CD4-positive, alpha-beta T cell treated with Interleukin-12 subunit alpha and Interleukin-12 subunit beta, for 1 hour (primary cell): ENCODE measurements around the gene CACNA1G.

ENCODE experiments used
- DNase-seq: peaks from one replicate; pipeline ENCODE4 v3.0.0-alpha.2; 2020

CACNA1G gene

DNA sequence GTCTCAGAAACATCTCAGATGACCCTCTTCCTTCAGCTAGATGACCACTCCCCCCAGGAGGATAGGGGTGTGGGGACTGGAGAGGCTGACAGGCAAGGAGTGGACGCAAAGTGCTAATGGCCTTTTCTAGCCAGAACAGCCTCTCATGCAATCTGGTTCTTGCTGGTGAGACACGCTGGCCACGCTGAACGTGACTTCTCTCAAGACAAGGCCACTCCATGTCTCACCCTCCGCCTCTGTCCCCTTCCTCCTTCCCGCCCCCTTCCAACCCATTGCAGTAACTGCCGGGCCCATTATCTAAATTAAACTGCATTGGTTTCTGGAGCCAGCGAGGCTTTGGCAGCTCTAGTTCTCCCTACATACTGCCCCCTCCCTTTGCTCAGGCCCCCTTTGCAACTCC lies 9.5 kb downstream of the CACNA1G start:
- DNase-seq: no peak

DNA sequence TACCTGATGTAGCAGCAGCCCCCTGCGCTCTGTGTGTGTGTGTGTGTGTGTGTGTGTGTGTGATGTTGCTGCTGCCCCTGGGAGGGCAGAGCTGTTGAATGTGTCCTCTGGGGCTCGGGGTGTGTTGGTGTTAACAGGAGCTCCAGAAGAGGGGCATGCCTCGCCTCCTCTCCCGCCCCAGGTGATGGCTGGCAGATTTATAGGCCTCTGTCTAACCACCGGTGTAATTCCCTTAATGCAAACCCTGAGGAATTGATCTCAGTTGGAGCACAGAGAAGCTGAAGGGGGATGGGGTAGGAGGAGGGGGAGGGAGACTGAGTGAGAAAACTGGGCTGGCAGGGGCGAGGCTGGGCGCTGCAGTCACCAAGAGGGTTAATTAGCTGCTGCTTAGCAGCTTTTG lies 10.0 kb downstream of the CACNA1G start:
- DNase-seq: no peak

DNA sequence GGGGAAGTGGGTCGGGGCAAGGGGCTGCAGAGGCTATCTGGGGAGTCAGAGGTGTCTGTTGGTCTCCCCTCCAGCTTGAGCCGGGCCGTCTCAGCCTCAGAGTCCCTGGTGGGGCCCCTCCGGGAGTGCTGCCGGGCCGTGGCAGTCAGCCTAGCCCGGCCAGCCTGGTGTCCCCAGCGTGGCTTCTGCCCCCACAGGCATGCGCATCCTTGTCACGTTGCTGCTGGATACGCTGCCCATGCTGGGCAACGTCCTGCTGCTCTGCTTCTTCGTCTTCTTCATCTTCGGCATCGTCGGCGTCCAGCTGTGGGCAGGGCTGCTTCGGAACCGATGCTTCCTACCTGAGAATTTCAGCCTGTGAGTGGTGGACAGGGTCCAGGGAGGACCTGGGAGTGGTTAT lies 11.2 kb downstream of the CACNA1G start:
- DNase-seq: no peak

DNA sequence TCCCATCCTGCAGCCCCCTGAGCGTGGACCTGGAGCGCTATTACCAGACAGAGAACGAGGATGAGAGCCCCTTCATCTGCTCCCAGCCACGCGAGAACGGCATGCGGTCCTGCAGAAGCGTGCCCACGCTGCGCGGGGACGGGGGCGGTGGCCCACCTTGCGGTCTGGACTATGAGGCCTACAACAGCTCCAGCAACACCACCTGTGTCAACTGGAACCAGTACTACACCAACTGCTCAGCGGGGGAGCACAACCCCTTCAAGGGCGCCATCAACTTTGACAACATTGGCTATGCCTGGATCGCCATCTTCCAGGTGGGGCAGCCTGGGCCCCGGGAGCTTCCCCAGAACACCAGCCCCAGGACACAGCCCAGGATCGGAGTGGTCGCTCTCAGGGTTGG lies 12.0 kb downstream of the CACNA1G start:
- no peak for DNase-seq

DNA sequence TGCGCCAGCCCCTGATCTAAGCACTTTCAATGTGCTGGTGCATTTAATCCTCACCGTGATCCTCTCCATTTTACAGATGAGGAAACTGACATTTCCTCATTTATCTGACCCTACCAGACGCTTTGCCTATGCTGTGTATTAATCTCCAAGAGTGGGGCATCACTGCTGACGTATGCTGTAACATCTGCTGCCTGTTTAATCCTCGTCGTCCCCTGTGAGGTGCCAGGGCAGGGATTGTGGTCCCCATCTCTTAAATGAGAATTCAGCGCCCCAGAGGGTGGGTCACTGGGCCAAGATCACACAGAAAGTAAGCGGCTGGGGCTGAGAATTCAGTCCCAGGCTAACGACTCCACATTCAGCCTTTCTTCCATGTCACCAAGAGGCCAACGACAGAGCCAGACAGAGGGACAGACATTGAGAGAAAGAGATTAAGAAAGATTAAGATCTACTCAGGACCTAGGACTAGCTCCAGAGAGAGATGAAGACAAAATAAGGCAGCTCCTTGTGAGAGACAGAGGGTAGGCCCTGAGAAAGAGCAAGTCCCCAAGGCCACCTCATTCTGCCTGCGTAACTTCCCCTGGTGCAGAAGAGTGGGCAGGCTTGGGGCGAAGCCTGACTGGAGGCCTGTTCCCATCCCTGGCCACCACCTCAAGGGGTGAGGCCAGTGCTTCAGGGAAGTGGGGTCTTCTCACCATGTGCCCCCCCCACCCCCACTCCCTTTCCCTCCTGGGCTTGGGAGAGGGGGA lies 13.5 kb downstream of the CACNA1G start:
- no peak for DNase-seq

DNA sequence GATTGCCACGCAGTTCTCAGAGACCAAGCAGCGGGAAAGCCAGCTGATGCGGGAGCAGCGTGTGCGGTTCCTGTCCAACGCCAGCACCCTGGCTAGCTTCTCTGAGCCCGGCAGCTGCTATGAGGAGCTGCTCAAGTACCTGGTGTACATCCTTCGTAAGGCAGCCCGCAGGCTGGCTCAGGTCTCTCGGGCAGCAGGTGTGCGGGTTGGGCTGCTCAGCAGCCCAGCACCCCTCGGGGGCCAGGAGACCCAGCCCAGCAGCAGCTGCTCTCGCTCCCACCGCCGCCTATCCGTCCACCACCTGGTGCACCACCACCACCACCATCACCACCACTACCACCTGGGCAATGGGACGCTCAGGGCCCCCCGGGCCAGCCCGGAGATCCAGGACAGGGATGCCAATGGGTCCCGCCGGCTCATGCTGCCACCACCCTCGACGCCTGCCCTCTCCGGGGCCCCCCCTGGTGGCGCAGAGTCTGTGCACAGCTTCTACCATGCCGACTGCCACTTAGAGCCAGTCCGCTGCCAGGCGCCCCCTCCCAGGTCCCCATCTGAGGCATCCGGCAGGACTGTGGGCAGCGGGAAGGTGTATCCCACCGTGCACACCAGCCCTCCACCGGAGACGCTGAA lies 15.2 kb downstream of the CACNA1G start:
- no peak for DNase-seq

DNA sequence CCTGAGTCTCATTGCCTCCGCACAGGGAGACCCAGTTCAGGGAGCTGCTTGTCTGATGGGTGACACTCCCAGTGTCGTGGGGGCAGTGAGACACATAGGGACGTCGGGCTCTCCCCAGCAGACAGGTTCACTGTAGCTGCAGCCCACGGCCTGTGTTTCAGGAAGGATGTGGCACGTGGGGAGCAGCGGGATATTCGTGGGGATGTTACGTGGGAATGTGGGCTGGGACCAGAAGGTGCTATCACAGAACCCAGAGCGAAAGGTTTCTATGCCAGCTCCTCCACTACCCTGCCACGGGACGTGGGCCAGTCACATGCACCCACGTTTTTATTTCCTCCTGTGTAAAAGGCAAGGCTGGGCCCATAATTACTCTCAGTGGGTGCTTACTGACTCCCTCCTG lies 16.3 kb downstream of the CACNA1G start:
- no peak for DNase-seq

DNA sequence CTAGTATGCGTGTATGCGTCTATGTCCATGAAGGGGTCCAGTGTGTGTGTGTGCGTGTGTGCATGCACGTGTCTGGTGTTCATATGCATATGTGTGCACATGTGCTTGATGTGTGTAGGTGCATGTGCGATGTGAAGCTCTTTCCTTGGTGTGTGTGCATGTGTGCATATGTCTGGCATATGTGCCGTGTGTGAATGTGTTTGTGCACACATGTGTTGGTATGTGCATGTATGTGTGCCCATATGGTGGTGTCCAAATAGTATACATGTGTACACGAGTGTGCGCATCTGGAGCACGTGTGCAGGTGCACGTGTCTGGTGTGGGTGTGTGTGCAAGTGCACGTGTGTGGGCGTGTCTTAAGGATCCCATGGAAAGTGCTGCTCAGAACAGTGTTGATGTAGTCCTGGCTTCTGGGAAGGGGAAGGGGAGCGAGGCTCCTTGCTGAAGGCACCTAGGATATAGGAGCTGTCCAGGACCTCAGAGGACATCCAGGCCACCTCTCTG lies 17.0 kb downstream of the CACNA1G start:
- DNase-seq: no peak

DNA sequence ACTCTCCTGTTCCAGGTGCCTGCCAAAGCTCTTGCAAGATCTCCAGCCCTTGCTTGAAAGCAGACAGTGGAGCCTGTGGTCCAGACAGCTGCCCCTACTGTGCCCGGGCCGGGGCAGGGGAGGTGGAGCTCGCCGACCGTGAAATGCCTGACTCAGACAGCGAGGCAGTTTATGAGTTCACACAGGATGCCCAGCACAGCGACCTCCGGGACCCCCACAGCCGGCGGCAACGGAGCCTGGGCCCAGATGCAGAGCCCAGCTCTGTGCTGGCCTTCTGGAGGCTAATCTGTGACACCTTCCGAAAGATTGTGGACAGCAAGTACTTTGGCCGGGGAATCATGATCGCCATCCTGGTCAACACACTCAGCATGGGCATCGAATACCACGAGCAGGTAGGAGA lies 17.7 kb downstream of the CACNA1G start:
- DNase-seq: no peak

DNA sequence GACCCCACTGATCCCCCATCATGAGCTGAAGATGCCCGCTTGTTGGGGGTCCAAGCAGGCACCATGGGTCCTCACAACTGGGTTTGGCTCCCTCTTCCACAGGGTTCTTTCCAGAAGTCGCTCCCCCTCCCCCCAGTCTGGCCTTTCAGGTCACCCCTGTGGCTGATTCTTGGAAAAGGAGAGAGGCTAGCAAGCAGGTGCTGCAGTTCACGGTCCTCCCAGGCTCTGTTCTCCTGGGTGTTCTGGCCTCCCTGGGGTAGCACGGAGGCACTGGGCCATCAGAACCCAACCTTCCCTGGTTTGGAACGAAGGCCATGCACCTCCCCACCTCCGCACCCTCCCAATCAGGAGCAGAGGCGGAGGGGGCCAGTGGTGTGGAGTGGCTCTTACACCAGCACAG lies 18.9 kb downstream of the CACNA1G start:
- DNase-seq: no peak

DNA sequence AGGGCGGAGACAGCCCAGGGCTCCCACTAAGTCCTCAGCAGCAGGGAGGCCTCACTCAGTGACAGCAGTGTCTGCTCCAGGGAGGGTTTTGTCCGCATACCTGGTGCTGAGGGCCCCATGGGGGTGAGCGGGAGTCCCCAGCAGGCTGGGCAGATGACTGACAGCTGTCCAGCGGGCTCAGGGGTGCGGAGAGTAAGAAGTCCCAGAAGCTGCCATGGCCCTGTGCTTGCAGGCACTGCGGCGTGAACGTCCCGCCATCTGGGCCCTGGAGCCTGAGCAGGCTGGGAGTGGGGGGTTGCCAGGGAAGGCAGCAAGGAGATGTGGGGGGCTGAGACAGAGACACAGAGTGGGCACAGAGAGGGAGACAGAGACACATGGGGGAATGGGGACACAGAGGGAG lies 20.1 kb downstream of the CACNA1G start:
- no peak for DNase-seq

DNA sequence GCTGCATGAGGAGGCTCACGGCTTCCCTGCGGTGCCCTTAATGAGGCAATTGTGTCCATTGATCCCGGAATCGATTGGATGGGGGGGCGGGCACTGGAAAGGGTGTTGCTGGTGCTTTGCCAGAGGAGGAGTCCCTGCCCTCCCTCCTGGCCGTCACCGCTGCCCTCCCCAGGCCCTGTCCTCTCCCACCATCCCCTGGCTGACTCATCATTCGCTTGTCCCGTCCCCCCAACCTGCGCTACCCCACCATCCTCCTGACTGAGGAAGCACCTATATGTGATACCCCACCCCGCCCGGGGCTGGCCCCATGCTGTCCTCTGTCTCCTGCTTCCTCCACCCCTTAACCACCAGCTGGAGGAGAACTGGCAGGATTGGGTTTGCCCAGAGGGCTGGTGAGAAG lies 20.8 kb downstream of the CACNA1G start:
- no peak for DNase-seq

DNA sequence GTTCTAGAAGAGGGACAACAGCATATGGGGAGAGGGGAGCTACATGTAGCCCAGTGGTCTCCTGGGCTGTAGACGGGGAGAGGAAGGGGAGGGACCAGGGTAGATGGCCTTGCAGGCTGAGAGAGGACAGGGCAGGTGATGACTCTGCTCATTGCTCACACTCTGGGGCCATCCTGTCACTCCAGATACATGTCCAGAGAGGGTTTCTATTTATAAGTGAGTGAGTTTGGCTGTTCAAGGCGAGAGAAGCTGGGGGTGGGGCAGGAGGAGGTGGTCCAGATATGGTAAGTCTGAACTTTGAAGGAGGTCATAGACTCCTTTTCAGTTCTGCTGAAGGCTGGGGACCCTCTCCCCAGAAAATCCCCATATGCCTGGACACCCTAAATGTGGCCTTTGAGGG lies 22.2 kb downstream of the CACNA1G start:
- no peak for DNase-seq

DNA sequence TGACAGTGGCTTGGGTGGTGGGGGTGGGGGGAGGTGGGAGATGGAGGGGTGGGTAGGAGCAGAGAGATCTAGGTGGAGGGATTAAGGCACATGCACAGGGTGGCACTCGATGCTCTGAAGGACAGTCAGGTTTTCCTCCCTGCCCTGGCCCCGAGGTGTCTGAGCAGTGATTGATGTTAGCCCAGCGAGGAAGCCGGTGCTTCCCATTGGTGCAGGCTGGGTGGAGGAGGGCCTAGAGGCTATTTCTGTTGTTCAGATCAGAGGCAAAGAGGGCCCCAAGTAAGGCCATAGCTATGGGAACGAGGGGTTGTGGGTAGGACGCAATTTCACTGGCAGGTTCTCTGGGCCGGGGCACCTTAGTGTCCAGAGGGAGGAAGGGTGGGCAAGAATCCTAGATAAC lies 23.1 kb downstream of the CACNA1G start:
- no peak for DNase-seq

DNA sequence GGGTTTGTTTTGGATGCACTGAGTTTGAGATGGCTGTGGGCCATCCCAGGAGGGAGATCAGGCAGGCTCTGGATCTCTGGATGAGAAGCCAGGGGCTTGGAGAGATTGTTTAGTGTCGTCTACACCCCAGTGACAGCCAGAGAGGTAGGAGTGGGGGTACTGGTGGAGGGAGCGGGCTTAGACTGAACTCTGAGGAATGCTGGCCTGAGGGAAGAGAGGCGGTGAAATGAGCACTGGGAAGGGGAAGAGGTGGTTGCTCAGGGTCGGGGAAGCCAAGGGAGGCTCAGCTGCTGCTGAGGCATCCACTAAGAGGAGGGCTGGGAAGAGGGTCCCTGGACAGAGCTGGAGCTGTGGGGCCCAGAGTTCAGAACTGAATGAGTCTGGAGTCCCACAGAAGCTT lies 23.6 kb downstream of the CACNA1G start:
- no peak for DNase-seq

DNA sequence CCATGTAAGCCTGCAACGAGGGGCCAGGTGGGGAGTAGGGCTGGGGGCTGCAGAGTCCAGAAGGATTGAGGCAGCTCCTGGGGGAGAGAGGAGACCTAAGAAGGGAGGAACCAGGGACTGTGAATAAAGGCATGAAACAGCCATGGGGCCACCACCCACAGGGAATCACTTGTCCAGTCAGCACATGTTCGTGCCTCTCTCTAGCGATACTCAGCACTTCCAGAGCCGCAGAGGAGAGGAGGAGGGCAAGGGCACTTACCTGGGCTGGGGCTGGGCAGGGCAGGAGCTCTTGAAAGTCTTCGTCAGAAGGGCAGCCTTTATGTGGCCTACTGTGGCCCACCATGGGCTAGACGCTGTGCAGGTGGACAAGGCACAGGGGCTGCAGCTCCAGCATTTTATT lies 24.2 kb downstream of the CACNA1G start:
- DNase-seq: no peak

DNA sequence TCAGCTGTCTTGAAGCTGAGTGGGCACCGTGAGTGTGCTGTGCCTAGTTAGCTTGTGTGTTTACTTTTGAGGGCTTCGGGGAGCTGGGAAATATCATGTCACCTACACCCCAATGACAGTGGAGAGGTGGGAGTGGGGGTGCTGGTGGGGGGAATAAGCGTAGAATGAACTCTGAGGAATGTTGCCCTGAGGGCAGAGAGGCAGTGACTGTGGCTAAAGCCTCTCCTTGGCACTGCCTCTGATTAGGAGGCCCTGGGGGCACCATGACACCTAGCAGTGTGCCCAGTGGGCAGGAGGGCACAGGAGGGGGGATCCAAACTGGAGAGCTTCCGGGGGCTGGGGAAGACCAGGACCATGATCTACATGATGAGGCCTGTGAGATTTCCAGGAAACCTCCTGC lies 24.8 kb downstream of the CACNA1G start:
- DNase-seq: no peak

DNA sequence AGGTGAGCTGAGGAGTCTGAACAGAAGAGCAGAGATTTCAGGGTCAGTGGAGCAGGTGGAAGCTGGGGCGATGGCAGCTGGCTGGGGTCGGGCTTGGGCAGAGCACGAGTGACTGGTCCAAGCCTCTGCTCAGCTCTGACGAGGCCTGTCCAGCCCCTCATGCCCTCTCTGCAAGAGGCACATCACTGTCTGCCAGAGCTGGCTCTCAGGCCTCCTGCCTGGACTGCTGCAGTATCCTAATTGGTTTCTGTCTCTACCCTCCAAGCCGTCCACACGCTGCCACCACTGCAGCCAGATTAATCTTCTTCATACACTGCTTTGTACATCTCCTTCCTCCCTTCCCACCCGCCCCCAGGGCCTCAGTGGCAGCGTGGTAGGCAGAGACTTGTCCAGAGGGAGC lies 25.4 kb downstream of the CACNA1G start:
- no peak for DNase-seq

DNA sequence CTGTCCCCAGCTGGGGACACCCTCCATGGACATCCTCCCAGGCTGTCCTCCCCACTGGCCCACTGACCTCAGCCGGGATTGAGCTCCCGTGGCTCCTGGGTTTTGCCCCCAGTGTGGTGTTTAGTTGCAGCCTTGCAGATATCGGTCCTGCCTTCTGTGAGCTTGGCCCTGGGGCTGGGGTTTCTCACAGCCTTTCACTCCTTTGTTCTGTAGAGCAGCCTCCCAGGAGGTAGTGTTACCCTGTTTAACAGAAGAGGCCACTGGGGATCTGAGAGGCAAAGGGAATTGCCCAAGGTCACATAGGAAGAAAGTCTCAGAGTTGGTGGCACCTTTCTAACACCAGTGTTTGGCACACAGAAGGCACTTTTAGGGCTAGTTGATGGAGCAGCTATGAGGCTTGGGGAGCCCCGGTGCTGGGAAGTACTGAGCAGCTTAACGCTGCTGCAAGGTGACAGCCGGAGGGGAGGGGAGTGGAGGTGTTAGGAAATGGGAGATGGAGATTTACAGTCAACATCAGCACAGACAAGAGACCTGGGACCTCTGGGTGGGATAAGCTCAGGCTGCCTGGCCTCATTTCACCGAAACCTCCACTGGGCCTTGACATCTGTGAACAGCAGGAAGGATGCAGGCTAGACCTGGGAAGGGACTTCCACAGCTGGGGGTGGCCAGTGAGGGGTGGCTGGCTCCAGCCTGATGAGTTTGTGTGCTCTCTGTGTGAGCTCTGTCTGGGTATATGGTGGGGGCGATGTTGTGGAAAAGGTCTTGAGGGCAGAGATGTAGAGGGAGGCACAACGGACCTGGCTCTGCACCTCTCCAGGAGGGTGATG lies 26.1 kb downstream of the CACNA1G start:
- DNase-seq: no peak

DNA sequence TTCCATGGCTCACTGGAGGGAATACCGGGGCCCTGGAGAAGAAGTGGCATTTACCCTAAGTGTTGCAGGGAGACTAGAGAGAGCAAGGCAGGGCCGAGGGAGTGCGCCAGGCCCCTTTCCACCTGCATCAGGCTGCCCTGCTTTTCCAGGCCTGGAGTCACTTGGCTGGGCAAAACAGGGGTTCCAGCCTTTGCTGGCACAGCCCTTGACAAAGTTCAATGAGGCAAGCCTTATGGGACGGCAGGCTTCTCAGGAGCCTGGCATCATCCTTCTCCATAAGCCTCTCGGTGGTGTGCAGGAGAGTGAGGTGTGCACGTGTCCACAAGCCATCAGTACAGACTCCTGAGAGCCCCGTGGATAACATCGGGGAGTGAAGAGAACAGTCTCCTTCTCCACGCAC lies 27.1 kb downstream of the CACNA1G start:
- DNase-seq: no peak

DNA sequence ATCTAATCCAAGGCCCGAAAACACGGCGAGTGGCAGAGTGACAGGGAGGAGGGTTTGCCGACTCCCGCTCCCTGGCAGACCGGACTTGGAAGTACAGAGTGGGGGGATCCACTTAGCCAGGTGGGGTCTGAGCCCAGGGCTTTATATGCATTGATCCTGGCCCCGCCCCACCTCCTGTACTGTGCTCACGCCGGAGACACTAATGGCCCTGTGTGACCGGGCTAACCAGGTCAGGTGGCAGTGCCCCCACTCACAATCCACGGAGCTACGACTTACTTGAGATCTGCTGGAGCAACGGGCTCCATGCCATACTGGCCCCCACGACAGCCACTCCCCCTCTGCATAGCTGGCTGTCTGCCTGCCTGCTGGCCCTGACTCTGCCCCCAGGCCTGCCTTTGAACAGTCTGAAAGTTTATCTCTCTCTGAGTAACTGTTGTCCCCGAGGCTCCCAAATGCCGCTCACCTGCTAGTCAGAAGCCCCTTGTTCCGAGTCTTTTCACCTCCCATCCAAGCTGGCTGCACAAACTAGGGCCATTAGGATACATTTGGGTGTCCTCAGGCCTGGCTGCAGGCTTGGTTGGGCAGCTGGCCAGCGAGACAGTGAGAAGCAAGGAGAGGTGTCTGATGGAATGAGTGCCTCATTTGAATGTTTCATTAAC lies 28.0 kb downstream of the CACNA1G start:
- DNase-seq: no peak

DNA sequence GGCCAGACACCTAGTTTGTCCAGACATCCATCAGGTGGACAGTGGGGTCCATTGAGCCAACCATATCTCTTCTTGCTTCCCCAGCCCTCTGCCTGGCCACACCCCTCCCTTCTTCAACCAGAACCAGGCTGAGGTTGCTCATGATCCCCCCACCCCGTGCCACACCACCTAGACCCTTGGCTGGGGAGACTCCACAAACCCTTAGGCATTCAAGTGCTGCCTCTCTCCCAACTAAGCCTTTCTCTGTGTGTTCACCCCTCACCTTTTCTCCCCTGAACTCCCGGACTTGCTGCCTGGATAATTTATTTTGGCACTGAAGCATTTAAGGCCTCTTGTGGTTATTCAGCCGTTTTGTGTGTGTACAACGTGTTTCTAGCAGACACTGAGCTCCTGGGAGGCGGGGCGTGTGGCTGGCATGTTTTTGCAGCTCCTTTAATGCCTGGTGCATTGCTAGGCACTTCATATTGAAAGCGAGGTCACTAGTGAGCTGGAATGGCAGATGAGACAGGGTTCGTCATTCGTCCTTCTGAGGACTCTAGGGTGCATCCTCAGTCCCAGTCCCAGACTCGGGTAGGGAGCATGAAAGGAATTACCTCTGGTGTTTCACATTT lies 28.7 kb downstream of the CACNA1G start:
- DNase-seq: no peak
